Measurements from ENCODE around the gene KCNMA1.

- TF ChIP-seq CTCF (conservative IDR thresholded peaks at IDR 0.05) (no peak), EZH2 (IDR thresholded peaks at IDR 0.05; ENCODE audit: low read depth) (no peak)
Observed at GRCh38 chr10:77319557-77319956, 318.1 kb downstream of the KCNMA1 start.

Data from PC-9 (cell line).